DOHH2 (cell line): ENCODE data around the gene CFAP77.

Experiments used
- H3F3A ChIP-seq: fragments of 200-600 bp; sonication (generic), shearing (Covaris generic); 2 replicates; pipeline ENCODE4 v1.6.0; 2016; ENCODE audit warnings: antibody characterized with exemption, mild to moderate bottlenecking; ENCODE audit not compliant: control insufficient read depth, insufficient read depth
- H3K27ac ChIP-seq: fragments of 200-600 bp; sonication (generic); 2 replicates; pipeline ENCODE4 v1.5.1; 2014; ENCODE audit warnings: low read depth, mild to moderate bottlenecking, low read length, moderate library complexity
- H3K27me3 ChIP-seq: fragments of 200-600 bp; sonication (generic); 2 replicates; pipeline ENCODE4 v1.6.1; 2014; ENCODE audit warnings: mild to moderate bottlenecking, low read length, mixed read lengths; ENCODE audit not compliant: control insufficient read depth
- H3K36me3 ChIP-seq: fragments of 200-600 bp; sonication (generic); 2 replicates; pipeline ENCODE4 v1.6.1; 2014; ENCODE audit warnings: mild to moderate bottlenecking, low read length, moderate library complexity, mixed read lengths; ENCODE audit not compliant: control insufficient read depth
- H3K4me1 ChIP-seq: fragments of 200-600 bp; sonication (generic); 2 replicates; pipeline ENCODE4 v1.6.1; 2014; ENCODE audit warnings: mild to moderate bottlenecking, low read length, mixed read lengths; ENCODE audit not compliant: control insufficient read depth
- H3K4me2 ChIP-seq: fragments of 200-600 bp; sonication (generic); 2 replicates; pipeline ENCODE4 v1.6.0; 2014; ENCODE audit warnings: mild to moderate bottlenecking, low read length, moderate library complexity
- H3K4me3 ChIP-seq: fragments of 200-600 bp; sonication (generic); 2 replicates; pipeline ENCODE4 v1.5.1; 2014; ENCODE audit warnings: mild to moderate bottlenecking, low read length, mixed read lengths
- H3K79me2 ChIP-seq: fragments of 200-600 bp; sonication (generic); 2 replicates; pipeline ENCODE4 v1.6.1; 2014; ENCODE audit warnings: mild to moderate bottlenecking, low read length, mixed read lengths; ENCODE audit not compliant: control insufficient read depth
- H3K9me2 ChIP-seq: fragments of 200-600 bp; sonication (generic); replicated peaks from 2 replicates; pipeline ENCODE4 v1.6.1; 2014; ENCODE audit warnings: mild to moderate bottlenecking, low read length, mixed read lengths; ENCODE audit not compliant: control insufficient read depth
- H3K9me3 ChIP-seq: fragments of 200-600 bp; sonication (generic); 2 replicates; pipeline ENCODE4 v1.6.1; 2014; ENCODE audit warnings: antibody characterized with exemption, low read length, mixed read lengths; ENCODE audit not compliant: control insufficient read depth, insufficient read depth
- H4K20me1 ChIP-seq: fragments of 200-600 bp; sonication (generic); 2 replicates; pipeline ENCODE4 v1.6.0; 2014; ENCODE audit warnings: low read depth, mild to moderate bottlenecking, antibody characterized with exemption, low read length, moderate library complexity; ENCODE audit not compliant: control insufficient read depth, insufficient read depth
- CTCF ChIP-seq: fragments of 200-600 bp; sonication (generic); IDR thresholded peaks from one replicate; pipeline ENCODE4 v1.5.1; 2014; ENCODE audit warnings: antibody characterized with exemption, mild to moderate bottlenecking, low read depth, low read length; ENCODE audit not compliant: poor library complexity, severe bottlenecking
- EZH2phosphoT487 ChIP-seq: fragments of 200-600 bp; sonication (generic); IDR thresholded peaks from 2 replicates; pipeline ENCODE4 v1.6.1; 2017; ENCODE audit warnings: borderline replicate concordance, mild to moderate bottlenecking, antibody characterized with exemption, low read length, moderate library complexity, mixed read lengths

The CFAP77 gene

GRCh38 chr9:132546148-132547051 lies 136.4 kb downstream of the CFAP77 start:
- Histone ChIP-seq H3K9me3 (no peaks in the 10 kb centered on the region), H3K79me2 (no peaks in the 10 kb centered on the region), H3K27me3 (no peaks in the 10 kb centered on the region), H3K27ac (peak overlapping the region; percentile 95), H4K20me1 (no peaks in the 10 kb centered on the region), H3K4me1 (peaks cover 54% of the 10 kb centered on the region), H3K36me3 (no peaks in the 10 kb centered on the region), H3F3A (peaks cover 27% of the 10 kb centered on the region), H3K4me3 (peak overlapping the region; percentile 66), H3K4me2 (peak overlapping the region; percentile 76), H3K9me2 (no peaks in the 10 kb centered on the region)
- TF ChIP-seq CTCF, result peak; percentile 99
- no peak for TF ChIP-seq EZH2phosphoT487

GRCh38 chr9:132547052-132547431 lies 137.0 kb downstream of the CFAP77 start:
- Histone ChIP-seq H4K20me1 (no peaks in the 10 kb centered on the region), H3K27me3 (no peaks in the 10 kb centered on the region), H3F3A (peaks cover 27% of the 10 kb centered on the region), H3K4me1 (peaks cover 57% of the 10 kb centered on the region), H3K9me3 (no peaks in the 10 kb centered on the region), H3K4me2 (peak overlapping the region; percentile 76), H3K27ac (peak overlapping the region; percentile 95), H3K79me2 (no peaks in the 10 kb centered on the region), H3K4me3 (peak overlapping the region; percentile 66), H3K36me3 (no peaks in the 10 kb centered on the region), H3K9me2 (no peaks in the 10 kb centered on the region)
- no peak for TF ChIP-seq CTCF

- no peaks in the 10 kb centered on the region for H3K79me2 ChIP-seq
- H3K36me3 ChIP-seq, result no peaks in the 10 kb centered on the region
- peaks cover 27% of the 10 kb centered on the region for H3F3A ChIP-seq
- no peaks in the 10 kb centered on the region for H3K9me3 ChIP-seq
- peak overlapping the region; percentile 95 for H3K27ac ChIP-seq
- H3K27me3 ChIP-seq, result no peaks in the 10 kb centered on the region
- H3K4me1 ChIP-seq, result peaks cover 61% of the 10 kb centered on the region
- H4K20me1 ChIP-seq, result no peaks in the 10 kb centered on the region
- peak overlapping the region; percentile 66 for H3K4me3 ChIP-seq
- H3K4me2 ChIP-seq, result peak overlapping the region; percentile 76
- no peaks in the 10 kb centered on the region for H3K9me2 ChIP-seq
- TF ChIP-seq CTCF, result no peak
- TF ChIP-seq EZH2phosphoT487, result no peak
Observed at GRCh38 chr9:132547436-132547835, 137.4 kb downstream of the CFAP77 start.
